ENCODE results near the gene GDF7.

DNA sequence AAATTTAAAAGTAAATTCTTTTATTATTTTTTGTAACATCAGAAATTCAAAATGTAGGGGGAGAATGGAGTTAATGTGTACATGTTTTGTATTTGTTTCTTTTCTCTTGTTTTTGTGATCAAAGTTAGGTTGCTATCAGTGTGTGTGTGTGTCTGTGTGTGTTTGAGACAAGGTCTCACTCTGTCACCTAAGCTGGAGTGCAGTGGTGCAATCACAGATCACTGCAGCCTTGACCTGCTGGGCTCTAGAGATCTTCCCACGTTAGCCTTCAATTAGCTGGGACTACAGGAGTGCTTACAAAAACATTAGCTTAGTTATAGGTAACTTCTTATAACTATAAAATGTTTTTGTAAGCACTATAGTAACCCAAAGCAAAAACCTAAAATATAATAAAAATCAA is 50.7 kb downstream of the GDF7 start:
- TF ChIP-seq, protein P1, sequence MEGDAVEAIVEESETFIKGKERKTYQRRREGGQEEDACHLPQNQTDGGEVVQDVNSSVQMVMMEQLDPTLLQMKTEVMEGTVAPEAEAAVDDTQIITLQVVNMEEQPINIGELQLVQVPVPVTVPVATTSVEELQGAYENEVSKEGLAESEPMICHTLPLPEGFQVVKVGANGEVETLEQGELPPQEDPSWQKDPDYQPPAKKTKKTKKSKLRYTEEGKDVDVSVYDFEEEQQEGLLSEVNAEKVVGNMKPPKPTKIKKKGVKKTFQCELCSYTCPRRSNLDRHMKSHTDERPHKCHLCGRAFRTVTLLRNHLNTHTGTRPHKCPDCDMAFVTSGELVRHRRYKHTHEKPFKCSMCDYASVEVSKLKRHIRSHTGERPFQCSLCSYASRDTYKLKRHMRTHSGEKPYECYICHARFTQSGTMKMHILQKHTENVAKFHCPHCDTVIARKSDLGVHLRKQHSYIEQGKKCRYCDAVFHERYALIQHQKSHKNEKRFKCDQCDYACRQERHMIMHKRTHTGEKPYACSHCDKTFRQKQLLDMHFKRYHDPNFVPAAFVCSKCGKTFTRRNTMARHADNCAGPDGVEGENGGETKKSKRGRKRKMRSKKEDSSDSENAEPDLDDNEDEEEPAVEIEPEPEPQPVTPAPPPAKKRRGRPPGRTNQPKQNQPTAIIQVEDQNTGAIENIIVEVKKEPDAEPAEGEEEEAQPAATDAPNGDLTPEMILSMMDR (conservative IDR thresholded peaks at IDR 0.05 in 1 of 2, IDR thresholded peaks at IDR 0.05 in 1 of 2; ENCODE audit: extremely low read depth in 1 of 2, insufficient read depth in 1 of 2, low read depth in 1 of 2, low read length in 2 of 2): no peak
- TF ChIP-seq EZH2 (IDR thresholded peaks at IDR 0.05; ENCODE audit: borderline replicate concordance, low read length): no peak
